Transverse colon (tissue), 3 donors: ENCODE measurements around the gene HPGDS.

Experiments used
- EP300 ChIP-seq: sonication (generic); formaldehyde crosslinking; IDR thresholded peaks from one replicate; pipeline ENCODE4 v1.6.1; 2017; ENCODE audit warnings: antibody characterized with exemption, low read depth
- POLR2A ChIP-seq: fragments of 450-650 bp; IDR thresholded peaks from one replicate; pipeline ENCODE4 v1.6.1; 2016; ENCODE audit warnings: antibody characterized with exemption, mild to moderate bottlenecking, moderate library complexity
- TF ChIP-seq, protein P1 (sequence below), 5 experiments: fragments of 200-600 bp in 3 of 5; fragments of 450-650 bp in 2 of 5; sonication (generic) in 3 of 5; IDR thresholded peaks; 1 replicate in 2 of 5; 2 replicates in 3 of 5; pipeline ENCODE4 v1.5.1; 2016 to 2017; ENCODE audit warnings: antibody characterized with exemption in 5 of 5, inconsistent platforms in 3 of 5, mild to moderate bottlenecking in 2 of 5, moderate library complexity in 1 of 5

DNA sequence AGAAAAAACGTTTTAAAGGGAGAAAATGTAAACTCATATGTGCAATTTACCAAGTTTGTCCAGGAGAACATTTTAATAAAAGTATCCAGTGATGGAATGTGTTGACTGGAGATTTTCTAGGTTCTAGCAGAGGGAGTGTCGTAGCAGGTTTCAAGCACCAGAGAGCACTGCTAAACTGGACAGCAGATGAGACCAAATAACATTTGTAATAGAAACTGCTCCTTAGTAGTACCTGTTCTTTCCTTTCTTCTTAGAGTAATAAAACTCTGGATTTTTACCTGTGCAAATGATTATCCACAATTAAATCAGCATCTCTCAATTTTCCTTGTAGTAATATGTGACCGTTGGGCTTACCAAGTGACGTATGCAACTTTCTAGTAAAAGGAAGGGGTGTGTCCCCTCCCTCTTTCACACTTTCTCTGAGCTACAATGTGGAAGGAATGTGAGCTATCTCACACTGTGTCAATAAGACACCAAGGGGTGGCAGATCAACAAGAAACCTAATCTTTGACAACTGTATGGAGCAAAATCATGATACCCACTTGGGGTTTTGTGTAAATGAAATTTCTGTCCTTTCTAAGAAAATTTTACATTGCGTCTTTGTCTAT is 9.5 kb downstream of the HPGDS start:
- TF ChIP-seq, protein P1, sequence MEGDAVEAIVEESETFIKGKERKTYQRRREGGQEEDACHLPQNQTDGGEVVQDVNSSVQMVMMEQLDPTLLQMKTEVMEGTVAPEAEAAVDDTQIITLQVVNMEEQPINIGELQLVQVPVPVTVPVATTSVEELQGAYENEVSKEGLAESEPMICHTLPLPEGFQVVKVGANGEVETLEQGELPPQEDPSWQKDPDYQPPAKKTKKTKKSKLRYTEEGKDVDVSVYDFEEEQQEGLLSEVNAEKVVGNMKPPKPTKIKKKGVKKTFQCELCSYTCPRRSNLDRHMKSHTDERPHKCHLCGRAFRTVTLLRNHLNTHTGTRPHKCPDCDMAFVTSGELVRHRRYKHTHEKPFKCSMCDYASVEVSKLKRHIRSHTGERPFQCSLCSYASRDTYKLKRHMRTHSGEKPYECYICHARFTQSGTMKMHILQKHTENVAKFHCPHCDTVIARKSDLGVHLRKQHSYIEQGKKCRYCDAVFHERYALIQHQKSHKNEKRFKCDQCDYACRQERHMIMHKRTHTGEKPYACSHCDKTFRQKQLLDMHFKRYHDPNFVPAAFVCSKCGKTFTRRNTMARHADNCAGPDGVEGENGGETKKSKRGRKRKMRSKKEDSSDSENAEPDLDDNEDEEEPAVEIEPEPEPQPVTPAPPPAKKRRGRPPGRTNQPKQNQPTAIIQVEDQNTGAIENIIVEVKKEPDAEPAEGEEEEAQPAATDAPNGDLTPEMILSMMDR (IDR thresholded peaks at IDR 0.05) = no peak
- TF ChIP-seq EP300 = no peak
- no peak for TF ChIP-seq POLR2A
